ENCODE data around the gene BICD1.

Gene BICD1

DNA sequence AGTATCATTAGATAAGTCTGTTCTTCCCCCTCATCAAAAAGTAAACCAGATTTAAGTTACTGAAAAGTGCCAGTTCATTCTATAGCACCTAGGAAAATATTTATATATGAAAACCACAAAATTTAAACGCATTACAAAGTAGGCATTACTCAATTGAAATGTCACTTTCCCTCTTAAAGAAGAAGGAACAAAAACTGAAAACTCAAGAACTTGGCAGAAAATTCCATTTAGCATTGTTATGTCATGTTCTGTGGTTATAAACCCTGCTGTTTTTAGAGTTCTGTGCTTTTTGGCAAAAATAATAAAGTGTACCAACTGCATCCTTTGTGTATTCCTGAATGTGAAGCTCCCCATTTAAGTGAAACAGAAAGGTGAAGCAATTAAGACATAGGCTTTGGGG, 296.3 kb downstream of the BICD1 start:
- no peak for TF ChIP-seq Cebpa-rat (IDR thresholded peaks at IDR 0.05)
- no peak overlapping the region for H3K9ac ChIP-seq
- no peaks in the 10 kb centered on the region for H4K20me1 ChIP-seq
- no peak overlapping the region for H3K4me3 ChIP-seq
- peaks cover 0 to 50% (median 14%) of the 10 kb centered on the region in 10 experiments; a peak in 17 of 20 replicates for H3K4me1 ChIP-seq
- H3K36me3 ChIP-seq: no peaks in the 10 kb centered on the region
- no peaks in the 10 kb centered on the region for H3K9me3 ChIP-seq (replicated peaks in 1 of 11)
- peaks cover 12 to 30% (median 20%) of the 10 kb centered on the region in 11 experiments for H3K27me3 ChIP-seq
- H3K4me2 ChIP-seq: peak overlapping the region in 5 of 11 experiments; percentile 9 to 66 (median 36); a peak in 8 of 22 replicates
- H3K27ac ChIP-seq: no peak overlapping the region

GRCh38 chr12:32407795-32408194, 301.1 kb downstream of the BICD1 start:
- Histone ChIP-seq H3K27ac (no peak overlapping the region), H3K9ac (no peak overlapping the region), H3K9me3 (replicated peaks in 1 of 11) (no peaks in the 10 kb centered on the region; a peak in 2 of 22 replicates), H3K4me1 (peaks cover 0 to 17% (median 0%) of the 10 kb centered on the region in 10 experiments; a peak in 7 of 20 replicates), H3K4me2 (no peak overlapping the region), H3K4me3 (no peak overlapping the region), H3K27me3 (no peaks in the 10 kb centered on the region), H4K20me1 (no peaks in the 10 kb centered on the region), H3K36me3 (no peaks in the 10 kb centered on the region)
- no peak for TF ChIP-seq Cebpa-rat (IDR thresholded peaks at IDR 0.05)

DNA sequence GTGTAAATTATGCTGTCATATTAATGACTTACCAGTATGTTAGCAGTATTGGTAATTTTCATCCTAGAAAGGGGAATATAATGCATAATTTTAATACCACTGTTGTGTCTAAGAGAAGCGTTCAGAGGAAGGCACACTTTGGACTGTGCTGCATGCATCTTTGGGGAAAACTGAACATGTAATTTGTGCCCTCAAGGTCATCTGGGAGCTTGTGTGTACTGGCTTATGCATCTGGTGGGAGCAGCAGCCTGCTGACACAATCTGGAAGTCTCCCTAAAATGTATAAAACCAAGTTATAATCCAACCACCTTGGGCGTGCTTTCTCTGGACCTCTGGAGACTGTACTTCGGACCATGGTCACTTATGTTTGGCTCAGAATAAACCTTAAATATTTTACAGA, 306.8 kb downstream of the BICD1 start:
- H3K4me3 ChIP-seq: no peak overlapping the region
- no peaks in the 10 kb centered on the region for H3K36me3 ChIP-seq
- no peak for TF ChIP-seq Cebpa-rat (IDR thresholded peaks at IDR 0.05)
- no peak overlapping the region for H3K9ac ChIP-seq
- no peak overlapping the region for H3K27ac ChIP-seq
- no peaks in the 10 kb centered on the region for H4K20me1 ChIP-seq
- H3K4me2 ChIP-seq: no peak overlapping the region
- H3K27me3 ChIP-seq: no peaks in the 10 kb centered on the region
- H3K4me1 ChIP-seq: no peaks in the 10 kb centered on the region
- peaks cover 0 to 6% (median 4%) of the 10 kb centered on the region in 11 experiments; a peak in 12 of 22 replicates for H3K9me3 ChIP-seq (replicated peaks in 1 of 11)

DNA sequence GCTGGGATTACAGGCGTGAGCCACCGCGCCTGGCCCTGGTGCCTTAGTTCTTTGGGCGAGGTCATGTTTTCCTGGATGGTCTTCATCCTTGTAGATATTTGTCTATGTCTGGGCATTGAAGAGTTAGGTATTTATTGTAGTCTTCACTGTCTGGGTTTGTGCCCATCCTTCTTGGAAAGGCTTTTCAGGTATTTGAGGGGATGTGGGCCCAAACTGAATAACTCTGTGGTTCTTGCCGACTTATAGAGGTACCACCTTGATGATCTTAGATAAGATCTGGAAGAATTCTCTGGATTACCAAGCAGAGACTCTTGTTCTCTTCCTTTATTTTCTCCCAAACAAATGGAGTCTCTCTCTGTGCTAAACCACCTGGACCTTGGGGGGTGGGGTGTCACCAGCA, 311.6 kb downstream of the BICD1 start:
- no peak overlapping the region for H3K27ac ChIP-seq
- peaks cover 0 to 16% (median 11%) of the 10 kb centered on the region in 11 experiments; a peak in 13 of 22 replicates for H3K9me3 ChIP-seq (replicated peaks in 1 of 11)
- H3K4me3 ChIP-seq: no peak overlapping the region
- peaks cover 0 to 9% (median 0%) of the 10 kb centered on the region in 11 experiments; a peak in 1 of 22 replicates for H3K27me3 ChIP-seq
- H3K9ac ChIP-seq: no peak overlapping the region
- peaks cover 0 to 31% (median 8%) of the 10 kb centered on the region in 10 experiments; a peak in 11 of 20 replicates for H3K4me1 ChIP-seq
- no peak overlapping the region for H3K4me2 ChIP-seq
- H3K36me3 ChIP-seq: no peaks in the 10 kb centered on the region
- TF ChIP-seq Cebpa-rat (IDR thresholded peaks at IDR 0.05): no peak
- no peaks in the 10 kb centered on the region for H4K20me1 ChIP-seq

- no peak for TF ChIP-seq Cebpa-rat (IDR thresholded peaks at IDR 0.05)
- peaks cover 0 to 35% (median 8%) of the 10 kb centered on the region in 10 experiments; a peak in 11 of 20 replicates for H3K4me1 ChIP-seq
- H3K27me3 ChIP-seq: peaks cover 0 to 9% (median 0%) of the 10 kb centered on the region in 11 experiments; a peak in 1 of 22 replicates
- H3K4me3 ChIP-seq: no peak overlapping the region
- peak overlapping the region in 4 of 11 experiments; percentile 1 to 62 (median 10); a peak in 5 of 22 replicates for H3K4me2 ChIP-seq
- H4K20me1 ChIP-seq: no peaks in the 10 kb centered on the region
- H3K9me3 ChIP-seq (replicated peaks in 1 of 11): peaks cover 0 to 22% (median 11%) of the 10 kb centered on the region in 11 experiments; a peak in 13 of 22 replicates
- H3K36me3 ChIP-seq: no peaks in the 10 kb centered on the region
- no peak overlapping the region for H3K9ac ChIP-seq
- H3K27ac ChIP-seq: no peak overlapping the region
Measured at GRCh38 chr12:32418903-32419519, 312.4 kb downstream of the BICD1 start.

GRCh38 chr12:32419520-32419960, 312.9 kb downstream of the BICD1 start:
- Histone ChIP-seq H3K4me3 (no peak overlapping the region), H3K4me1 (peaks cover 0 to 35% (median 8%) of the 10 kb centered on the region in 10 experiments; a peak in 11 of 20 replicates), H3K27ac (no peak overlapping the region), H3K36me3 (no peaks in the 10 kb centered on the region), H3K9me3 (replicated peaks in 1 of 11) (peaks cover 0 to 22% (median 11%) of the 10 kb centered on the region in 11 experiments; a peak in 15 of 22 replicates), H3K27me3 (peaks cover 0 to 9% (median 0%) of the 10 kb centered on the region in 11 experiments; a peak in 1 of 22 replicates), H3K4me2 (peak overlapping the region in 5 of 11 experiments; percentile 1 to 62 (median 4); a peak in 7 of 22 replicates), H4K20me1 (no peaks in the 10 kb centered on the region), H3K9ac (no peak overlapping the region)
- no peak for TF ChIP-seq Cebpa-rat (IDR thresholded peaks at IDR 0.05)

DNA sequence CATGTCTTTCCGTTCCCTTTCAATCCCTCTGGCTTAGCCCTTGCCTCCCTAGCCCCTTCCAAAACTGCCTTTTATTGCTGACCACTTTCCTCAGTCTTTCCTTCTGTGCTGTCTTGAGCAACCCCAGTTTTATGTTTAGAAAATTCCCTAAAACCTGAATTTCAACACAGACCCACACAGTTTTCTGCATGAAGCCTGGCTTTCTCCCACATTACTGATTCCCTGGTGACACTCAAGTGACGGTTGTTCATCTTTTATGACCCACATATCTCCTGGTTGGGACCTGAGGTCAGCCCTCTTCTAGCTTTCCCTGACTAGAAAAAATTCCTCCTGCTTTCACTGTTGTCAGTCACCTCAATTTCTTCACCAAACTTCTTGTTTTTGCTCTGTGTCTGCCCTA, 313.7 kb downstream of the BICD1 start:
- peaks cover 0 to 35% (median 8%) of the 10 kb centered on the region in 10 experiments; a peak in 11 of 20 replicates for H3K4me1 ChIP-seq

DNA sequence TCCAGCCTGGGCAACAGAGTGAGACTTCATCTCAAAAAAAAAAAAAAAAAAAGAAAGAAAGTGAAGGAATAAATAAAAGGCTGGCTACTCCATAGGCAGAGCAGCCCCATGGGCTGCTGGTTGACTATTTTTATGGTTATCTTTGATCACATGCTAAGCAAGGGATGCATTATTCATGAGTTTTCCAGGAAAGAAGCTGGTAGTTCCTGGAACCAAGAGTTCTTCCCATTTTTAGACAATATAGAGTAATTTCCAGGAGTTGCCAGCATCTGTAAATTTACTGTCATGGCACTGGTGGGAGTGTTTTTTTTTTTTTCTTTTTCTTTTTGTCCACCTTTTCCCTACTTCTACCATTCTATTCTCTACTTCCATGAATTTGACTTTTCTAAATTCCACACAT, 316.9 kb downstream of the BICD1 start:
- no peak overlapping the region for H3K9ac ChIP-seq
- H3K27ac ChIP-seq: peak overlapping the region in 1 of 11 experiments; percentile 38; a peak in 1 of 22 replicates
- no peak for TF ChIP-seq Cebpa-rat (IDR thresholded peaks at IDR 0.05)
- H4K20me1 ChIP-seq: no peaks in the 10 kb centered on the region
- H3K4me1 ChIP-seq: peaks cover 0 to 43% (median 8%) of the 10 kb centered on the region in 10 experiments; a peak in 11 of 20 replicates
- H3K27me3 ChIP-seq: peaks cover 0 to 9% (median 0%) of the 10 kb centered on the region in 11 experiments; a peak in 1 of 22 replicates
- no peak overlapping the region for H3K4me3 ChIP-seq
- peak overlapping the region in 3 of 11 experiments; percentile 29 to 65 (median 52); a peak in 5 of 22 replicates for H3K4me2 ChIP-seq
- no peaks in the 10 kb centered on the region for H3K36me3 ChIP-seq
- H3K9me3 ChIP-seq (replicated peaks in 1 of 11): peaks cover 21 to 40% (median 28%) of the 10 kb centered on the region in 11 experiments; a peak in 21 of 22 replicates

More for the DNA sequence above, 313.7 kb downstream of the BICD1 start:
- no peak for TF ChIP-seq Cebpa-rat (IDR thresholded peaks at IDR 0.05)
- peaks cover 5 to 29% (median 13%) of the 10 kb centered on the region in 11 experiments; a peak in 16 of 22 replicates for H3K9me3 ChIP-seq (replicated peaks in 1 of 11)
- H3K4me2 ChIP-seq: no peak overlapping the region
- no peaks in the 10 kb centered on the region for H3K36me3 ChIP-seq
- no peak overlapping the region for H3K27ac ChIP-seq
- no peak overlapping the region for H3K4me3 ChIP-seq
- no peaks in the 10 kb centered on the region for H4K20me1 ChIP-seq
- H3K9ac ChIP-seq: no peak overlapping the region
- H3K27me3 ChIP-seq: peaks cover 0 to 9% (median 0%) of the 10 kb centered on the region in 11 experiments; a peak in 1 of 22 replicates

- H3K36me3 ChIP-seq: no peaks in the 10 kb centered on the region; a peak in 1 of 22 replicates
- H3K9me3 ChIP-seq (replicated peaks in 1 of 11): peaks cover 21 to 37% (median 30%) of the 10 kb centered on the region in 11 experiments
- TF ChIP-seq Cebpa-rat (IDR thresholded peaks at IDR 0.05): no peak
- no peaks in the 10 kb centered on the region for H4K20me1 ChIP-seq
- no peak overlapping the region for H3K4me2 ChIP-seq
- no peaks in the 10 kb centered on the region for H3K27me3 ChIP-seq
- peaks cover 0 to 5% (median under 1%) of the 10 kb centered on the region in 10 experiments; a peak in 8 of 20 replicates for H3K4me1 ChIP-seq
- no peak overlapping the region for H3K9ac ChIP-seq
- H3K4me3 ChIP-seq: no peak overlapping the region
- H3K27ac ChIP-seq: no peak overlapping the region
Measured at GRCh38 chr12:32431025-32431424, 324.4 kb downstream of the BICD1 start.
